K562 (cell line): ENCODE data around the gene BBC3.
A peak's percentile ranks its signal among the peaks of the same experiment; 100 is the strongest.

ENCODE experiments used
- CREB1 ChIP-seq, 2 experiments: sonication (generic) in 1 of 2; formaldehyde crosslinking in 1 of 2; IDR thresholded peaks; 2 replicates each; pipeline versions ENCODE4 v1.6.1 to v1.8.0; 2012 to 2022; ENCODE audit warnings: inconsistent platforms in 1 of 2, mild to moderate bottlenecking in 1 of 2, missing genetic modification reagents in 1 of 2, moderate library complexity in 1 of 2
- EGR1 ChIP-seq: fragments of 450-650 bp; conservative IDR thresholded peaks from 2 replicates; pipeline ENCODE4 v1.6.1; 2017; ENCODE audit warnings: mild to moderate bottlenecking
- FOXP4 ChIP-seq: sonication (generic); formaldehyde crosslinking; IDR thresholded peaks from 2 replicates; pipeline ENCODE4 v1.8.0; 2022; ENCODE audit warnings: mild to moderate bottlenecking, missing genetic modification reagents, borderline replicate concordance
- RCOR1 ChIP-seq, 2 experiments: IDR thresholded peaks; 2 replicates each; pipeline ENCODE4 v1.6.1; 2012; ENCODE audit warnings: low read depth in 2 of 2, low read length in 2 of 2, borderline replicate concordance in 1 of 2, improper control_type of control experiment in 1 of 2
- ZBTB49 ChIP-seq: sonication (generic); formaldehyde crosslinking; IDR thresholded peaks from 2 replicates; pipeline ENCODE4 v1.8.0; 2022; ENCODE audit warnings: missing genetic modification reagents, mild to moderate bottlenecking, borderline replicate concordance
- ZNF3 ChIP-seq: fragments of 250-450 bp; sonication (Bioruptor Pico); IDR thresholded peaks from 2 replicates; pipeline ENCODE4 v1.5.0; 2021; ENCODE audit warnings: mild to moderate bottlenecking, moderate library complexity
- ZNF589 ChIP-seq: fragments of 200-800 bp; sonication (Bioruptor generic); IDR thresholded peaks from 2 replicates; pipeline ENCODE4 v1.6.1; 2016; ENCODE audit warnings: low read depth, missing genetic modification characterization, missing compliant biosample characterization
- TF ChIP-seq, protein P1 (sequence below), 3 experiments: IDR thresholded peaks in 2 of 3; conservative IDR thresholded peaks in 1 of 3; 2 replicates each; pipeline ENCODE4 v1.5.1; 2011 to 2012; ENCODE audit warnings: low read length in 3 of 3, mild to moderate bottlenecking in 3 of 3, control low read depth in 2 of 3, improper control_type of control experiment in 1 of 3, inconsistent platforms in 1 of 3, low read depth in 1 of 3, mixed read lengths in 1 of 3, moderate library complexity in 1 of 3; ENCODE audit not compliant: insufficient read depth in 2 of 3
- TF ChIP-seq, protein P2 (sequence below), 2 experiments: fragments of 200-800 bp in 1 of 2; sonication (Bioruptor generic) in 1 of 2; sonication (generic) in 1 of 2; formaldehyde crosslinking in 1 of 2; IDR thresholded peaks in 1 of 2; conservative IDR thresholded peaks in 1 of 2; 2 replicates each; pipeline versions ENCODE4 v1.5.0 to v1.6.1; 2016 to 2020; ENCODE audit warnings: missing compliant biosample characterization in 1 of 2, missing genetic modification characterization in 1 of 2, missing genetic modification reagents in 1 of 2
- TF ChIP-seq, protein P3 (sequence below): fragments of 250-450 bp; sonication (Bioruptor Pico); IDR thresholded peaks from 2 replicates; pipeline ENCODE4 v1.4.0; 2020; ENCODE audit warnings: mild to moderate bottlenecking

DNA sequence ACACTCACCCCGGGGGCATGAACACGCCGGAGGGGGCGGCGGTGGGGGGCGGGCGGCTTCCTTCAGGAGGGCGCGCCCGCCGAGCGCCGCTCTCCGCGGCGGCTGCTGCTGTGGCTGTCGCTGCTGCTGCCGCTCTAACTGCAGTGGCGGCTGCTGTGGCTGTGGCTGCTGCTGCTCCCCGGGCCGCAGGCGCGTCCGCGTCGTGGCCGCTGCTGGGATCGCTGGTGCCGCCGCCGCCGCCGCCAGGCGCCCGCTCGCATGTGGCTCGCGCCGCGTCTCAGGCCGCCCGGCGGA lies at the start of gene BBC3:
- no peak for TF ChIP-seq FOXP4 (CRISPR knock-in tag)
- TF ChIP-seq, protein P1, sequence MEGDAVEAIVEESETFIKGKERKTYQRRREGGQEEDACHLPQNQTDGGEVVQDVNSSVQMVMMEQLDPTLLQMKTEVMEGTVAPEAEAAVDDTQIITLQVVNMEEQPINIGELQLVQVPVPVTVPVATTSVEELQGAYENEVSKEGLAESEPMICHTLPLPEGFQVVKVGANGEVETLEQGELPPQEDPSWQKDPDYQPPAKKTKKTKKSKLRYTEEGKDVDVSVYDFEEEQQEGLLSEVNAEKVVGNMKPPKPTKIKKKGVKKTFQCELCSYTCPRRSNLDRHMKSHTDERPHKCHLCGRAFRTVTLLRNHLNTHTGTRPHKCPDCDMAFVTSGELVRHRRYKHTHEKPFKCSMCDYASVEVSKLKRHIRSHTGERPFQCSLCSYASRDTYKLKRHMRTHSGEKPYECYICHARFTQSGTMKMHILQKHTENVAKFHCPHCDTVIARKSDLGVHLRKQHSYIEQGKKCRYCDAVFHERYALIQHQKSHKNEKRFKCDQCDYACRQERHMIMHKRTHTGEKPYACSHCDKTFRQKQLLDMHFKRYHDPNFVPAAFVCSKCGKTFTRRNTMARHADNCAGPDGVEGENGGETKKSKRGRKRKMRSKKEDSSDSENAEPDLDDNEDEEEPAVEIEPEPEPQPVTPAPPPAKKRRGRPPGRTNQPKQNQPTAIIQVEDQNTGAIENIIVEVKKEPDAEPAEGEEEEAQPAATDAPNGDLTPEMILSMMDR (IDR thresholded peaks at IDR 0.05 in 2 of 3, conservative IDR thresholded peaks at IDR 0.05 in 1 of 3; ENCODE audit: insufficient read depth in 2 of 3, low read depth in 1 of 3, low read length in 3 of 3): no peak
- TF ChIP-seq ZNF3 (CRISPR knock-in tag): no peak
- TF ChIP-seq, protein P2, sequence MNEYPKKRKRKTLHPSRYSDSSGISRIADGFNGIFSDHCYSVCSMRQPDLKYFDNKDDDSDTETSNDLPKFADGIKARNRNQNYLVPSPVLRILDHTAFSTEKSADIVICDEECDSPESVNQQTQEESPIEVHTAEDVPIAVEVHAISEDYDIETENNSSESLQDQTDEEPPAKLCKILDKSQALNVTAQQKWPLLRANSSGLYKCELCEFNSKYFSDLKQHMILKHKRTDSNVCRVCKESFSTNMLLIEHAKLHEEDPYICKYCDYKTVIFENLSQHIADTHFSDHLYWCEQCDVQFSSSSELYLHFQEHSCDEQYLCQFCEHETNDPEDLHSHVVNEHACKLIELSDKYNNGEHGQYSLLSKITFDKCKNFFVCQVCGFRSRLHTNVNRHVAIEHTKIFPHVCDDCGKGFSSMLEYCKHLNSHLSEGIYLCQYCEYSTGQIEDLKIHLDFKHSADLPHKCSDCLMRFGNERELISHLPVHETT (CRISPR knock-in tag; conservative IDR thresholded peaks at IDR 0.05 in 1 of 2, IDR thresholded peaks at IDR 0.05 in 1 of 2): no peak
- no peak for TF ChIP-seq RCOR1 (IDR thresholded peaks at IDR 0.05; ENCODE audit: borderline replicate concordance in 1 of 2, low read depth in 2 of 2, low read length in 2 of 2)
- TF ChIP-seq, protein P3, sequence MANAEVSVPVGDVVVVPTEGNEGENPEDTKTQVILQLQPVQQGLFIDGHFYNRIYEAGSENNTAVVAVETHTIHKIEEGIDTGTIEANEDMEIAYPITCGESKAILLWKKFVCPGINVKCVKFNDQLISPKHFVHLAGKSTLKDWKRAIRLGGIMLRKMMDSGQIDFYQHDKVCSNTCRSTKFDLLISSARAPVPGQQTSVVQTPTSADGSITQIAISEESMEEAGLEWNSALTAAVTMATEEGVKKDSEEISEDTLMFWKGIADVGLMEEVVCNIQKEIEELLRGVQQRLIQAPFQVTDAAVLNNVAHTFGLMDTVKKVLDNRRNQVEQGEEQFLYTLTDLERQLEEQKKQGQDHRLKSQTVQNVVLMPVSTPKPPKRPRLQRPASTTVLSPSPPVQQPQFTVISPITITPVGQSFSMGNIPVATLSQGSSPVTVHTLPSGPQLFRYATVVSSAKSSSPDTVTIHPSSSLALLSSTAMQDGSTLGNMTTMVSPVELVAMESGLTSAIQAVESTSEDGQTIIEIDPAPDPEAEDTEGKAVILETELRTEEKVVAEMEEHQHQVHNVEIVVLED (CRISPR knock-in tag): no peak
- TF ChIP-seq EGR1: no peak
- TF ChIP-seq CREB1 (IDR thresholded peaks at IDR 0.05): no peak
- no peak for TF ChIP-seq CREB1 (CRISPR knock-in tag; IDR thresholded peaks at IDR 0.05)
- TF ChIP-seq ZBTB49: no peak
- peak; percentile 11; the same call in 1 of the 2 replicates for TF ChIP-seq ZNF589
